ENCODE results near the gene EVC.

The EVC gene

GRCh38 chr4:5734853-5735252 is 23.9 kb downstream of the EVC start:
- no peak overlapping the region for H3K4me3 Mint-ChIP-seq
- DNase-seq: no peak
- no peaks in the 10 kb centered on the region for H3K9me3 Mint-ChIP-seq
- H3K27ac Mint-ChIP-seq: no peak overlapping the region
- peaks cover 4% of the 10 kb centered on the region for H3K27me3 Mint-ChIP-seq
- H3K36me3 Mint-ChIP-seq (ENCODE audit: low read depth): no peaks in the 10 kb centered on the region
- H3K4me1 Mint-ChIP-seq (ENCODE audit: low read depth): no peaks in the 10 kb centered on the region

DNA sequence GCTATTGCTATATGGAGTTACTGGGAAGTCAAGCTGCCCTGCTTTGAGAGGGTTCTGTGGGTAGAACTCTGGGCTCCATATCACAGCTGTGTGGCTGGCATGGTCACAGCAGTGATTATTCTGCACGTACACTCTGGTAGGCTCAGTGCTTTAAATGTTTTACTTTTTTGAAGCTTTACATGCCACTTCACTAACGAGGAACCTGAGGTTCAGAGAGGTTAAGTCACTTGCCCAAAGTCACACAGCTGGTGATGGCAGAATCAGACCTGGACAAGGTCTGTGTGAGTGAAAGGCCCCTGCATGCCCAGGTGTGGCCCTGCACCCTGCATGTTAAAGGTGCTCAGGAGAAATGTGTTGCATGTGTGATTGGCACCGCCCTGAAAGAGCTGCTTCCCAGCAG is 24.5 kb downstream of the EVC start:
- Mint-ChIP-seq H3K27me3 (peaks cover 4% of the 10 kb centered on the region), H3K4me3 (no peak overlapping the region), H3K27ac (no peak overlapping the region), H3K9me3 (no peaks in the 10 kb centered on the region), H3K4me1 (ENCODE audit: low read depth) (no peaks in the 10 kb centered on the region), H3K36me3 (ENCODE audit: low read depth) (no peaks in the 10 kb centered on the region)
- no peak for DNase-seq

GRCh38 chr4:5738061-5738460 is 27.1 kb downstream of the EVC start:
- H3K36me3 Mint-ChIP-seq (ENCODE audit: low read depth): no peaks in the 10 kb centered on the region
- H3K27ac Mint-ChIP-seq: no peak overlapping the region
- no peak for DNase-seq
- H3K4me1 Mint-ChIP-seq (ENCODE audit: low read depth): no peaks in the 10 kb centered on the region
- no peaks in the 10 kb centered on the region for H3K27me3 Mint-ChIP-seq
- no peaks in the 10 kb centered on the region for H3K9me3 Mint-ChIP-seq
- H3K4me3 Mint-ChIP-seq: no peak overlapping the region

DNA sequence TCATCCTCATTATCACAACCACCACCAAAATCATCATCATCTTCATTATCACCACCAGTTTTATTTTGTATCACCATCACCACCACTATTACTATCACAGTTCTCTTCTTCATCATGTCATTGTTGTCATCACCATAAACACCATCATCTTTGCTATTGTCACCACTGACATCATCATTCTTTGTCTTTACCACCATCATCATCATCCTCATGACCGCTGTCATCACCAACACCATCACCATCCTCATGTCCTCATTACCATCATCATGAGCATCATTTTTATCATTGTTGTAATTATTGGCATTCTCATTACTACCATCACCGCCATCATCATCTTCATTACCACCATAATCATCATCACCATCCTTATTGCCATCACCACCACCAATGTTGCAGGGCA is 31.4 kb downstream of the EVC start:
- Mint-ChIP-seq H3K4me1 (ENCODE audit: low read depth) (no peaks in the 10 kb centered on the region), H3K4me3 (no peak overlapping the region), H3K27ac (no peak overlapping the region), H3K36me3 (ENCODE audit: low read depth) (no peaks in the 10 kb centered on the region), H3K27me3 (no peaks in the 10 kb centered on the region), H3K9me3 (no peaks in the 10 kb centered on the region)
- no peak for DNase-seq

- Mint-ChIP-seq H3K9me3 (no peaks in the 10 kb centered on the region), H3K4me1 (ENCODE audit: low read depth) (no peaks in the 10 kb centered on the region), H3K36me3 (ENCODE audit: low read depth) (no peaks in the 10 kb centered on the region), H3K27ac (no peak overlapping the region), H3K4me3 (no peak overlapping the region), H3K27me3 (no peaks in the 10 kb centered on the region)
- DNase-seq: no peak
Measured at GRCh38 chr4:5742968-5743367, 32.0 kb downstream of the EVC start.

GRCh38 chr4:5746250-5746649 is 35.2 kb downstream of the EVC start:
- no peaks in the 10 kb centered on the region for H3K36me3 Mint-ChIP-seq (ENCODE audit: low read depth)
- no peak overlapping the region for H3K27ac Mint-ChIP-seq
- DNase-seq: no peak
- no peaks in the 10 kb centered on the region for H3K9me3 Mint-ChIP-seq
- no peak overlapping the region for H3K4me3 Mint-ChIP-seq
- H3K27me3 Mint-ChIP-seq: no peaks in the 10 kb centered on the region
- no peaks in the 10 kb centered on the region for H3K4me1 Mint-ChIP-seq (ENCODE audit: low read depth)

- H3K27ac Mint-ChIP-seq: no peak overlapping the region
- no peak overlapping the region for H3K4me3 Mint-ChIP-seq
- DNase-seq: no peak
- H3K27me3 Mint-ChIP-seq: no peaks in the 10 kb centered on the region
- H3K36me3 Mint-ChIP-seq (ENCODE audit: low read depth): no peaks in the 10 kb centered on the region
- no peaks in the 10 kb centered on the region for H3K4me1 Mint-ChIP-seq (ENCODE audit: low read depth)
- no peaks in the 10 kb centered on the region for H3K9me3 Mint-ChIP-seq
Measured at GRCh38 chr4:5746829-5747737, 36.1 kb downstream of the EVC start.

- Mint-ChIP-seq H3K4me1 (ENCODE audit: low read depth) (no peaks in the 10 kb centered on the region), H3K27me3 (no peaks in the 10 kb centered on the region), H3K4me3 (no peak overlapping the region), H3K36me3 (ENCODE audit: low read depth) (no peaks in the 10 kb centered on the region), H3K27ac (no peak overlapping the region), H3K9me3 (no peaks in the 10 kb centered on the region)
- DNase-seq: no peak
Measured at GRCh38 chr4:5747738-5748375, 36.9 kb downstream of the EVC start.

GRCh38 chr4:5749568-5749967 is 38.6 kb downstream of the EVC start:
- Mint-ChIP-seq H3K27me3 (no peaks in the 10 kb centered on the region), H3K4me3 (no peak overlapping the region), H3K36me3 (ENCODE audit: low read depth) (no peaks in the 10 kb centered on the region), H3K27ac (no peak overlapping the region), H3K4me1 (ENCODE audit: low read depth) (no peaks in the 10 kb centered on the region), H3K9me3 (no peaks in the 10 kb centered on the region)
- no peak for DNase-seq

GRCh38 chr4:5750052-5750945 is 39.3 kb downstream of the EVC start:
- no peaks in the 10 kb centered on the region for H3K36me3 Mint-ChIP-seq (ENCODE audit: low read depth)
- H3K27me3 Mint-ChIP-seq: no peaks in the 10 kb centered on the region
- H3K9me3 Mint-ChIP-seq: no peaks in the 10 kb centered on the region
- H3K27ac Mint-ChIP-seq: no peak overlapping the region
- DNase-seq: no peak
- no peak overlapping the region for H3K4me3 Mint-ChIP-seq
- H3K4me1 Mint-ChIP-seq (ENCODE audit: low read depth): no peaks in the 10 kb centered on the region

DNA sequence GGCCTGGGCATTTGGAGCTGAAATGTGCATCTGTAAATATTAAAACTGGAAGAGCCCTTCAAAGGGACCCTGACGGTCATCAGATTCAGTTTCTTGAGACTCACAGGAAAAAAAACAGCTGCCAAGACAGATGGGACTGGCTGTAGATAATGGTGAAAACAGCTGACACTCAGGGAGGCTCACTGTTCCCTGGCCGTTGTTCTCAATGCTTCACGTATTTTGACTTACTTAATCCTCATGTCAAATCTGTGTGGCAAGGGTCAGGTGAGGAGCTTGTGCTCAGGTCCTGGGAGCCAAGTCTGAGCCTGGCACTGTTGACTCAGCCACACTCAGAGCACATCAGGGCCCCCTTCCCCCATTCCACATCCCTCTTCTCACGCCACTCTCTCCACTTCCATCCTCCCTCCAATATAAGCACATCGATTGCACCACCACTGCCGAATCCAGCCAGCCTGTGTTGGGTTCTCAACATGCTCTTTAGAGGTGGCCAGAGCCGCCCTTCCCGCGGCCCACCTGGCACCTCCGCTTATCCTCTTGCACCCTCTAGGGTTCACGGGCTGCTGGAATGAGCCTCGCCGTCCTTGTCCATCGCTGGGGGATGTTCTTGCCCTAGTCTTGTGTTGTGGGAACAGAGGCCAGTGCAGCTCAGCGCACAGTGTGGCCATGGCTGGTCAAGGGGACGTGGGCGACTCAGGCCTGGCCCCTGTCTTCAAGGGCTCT is 40.1 kb downstream of the EVC start:
- Mint-ChIP-seq H3K27me3 (no peaks in the 10 kb centered on the region), H3K9me3 (no peaks in the 10 kb centered on the region), H3K36me3 (ENCODE audit: low read depth) (no peaks in the 10 kb centered on the region), H3K4me3 (no peak overlapping the region), H3K4me1 (ENCODE audit: low read depth) (no peaks in the 10 kb centered on the region), H3K27ac (no peak overlapping the region)
- DNase-seq: no peak

DNA sequence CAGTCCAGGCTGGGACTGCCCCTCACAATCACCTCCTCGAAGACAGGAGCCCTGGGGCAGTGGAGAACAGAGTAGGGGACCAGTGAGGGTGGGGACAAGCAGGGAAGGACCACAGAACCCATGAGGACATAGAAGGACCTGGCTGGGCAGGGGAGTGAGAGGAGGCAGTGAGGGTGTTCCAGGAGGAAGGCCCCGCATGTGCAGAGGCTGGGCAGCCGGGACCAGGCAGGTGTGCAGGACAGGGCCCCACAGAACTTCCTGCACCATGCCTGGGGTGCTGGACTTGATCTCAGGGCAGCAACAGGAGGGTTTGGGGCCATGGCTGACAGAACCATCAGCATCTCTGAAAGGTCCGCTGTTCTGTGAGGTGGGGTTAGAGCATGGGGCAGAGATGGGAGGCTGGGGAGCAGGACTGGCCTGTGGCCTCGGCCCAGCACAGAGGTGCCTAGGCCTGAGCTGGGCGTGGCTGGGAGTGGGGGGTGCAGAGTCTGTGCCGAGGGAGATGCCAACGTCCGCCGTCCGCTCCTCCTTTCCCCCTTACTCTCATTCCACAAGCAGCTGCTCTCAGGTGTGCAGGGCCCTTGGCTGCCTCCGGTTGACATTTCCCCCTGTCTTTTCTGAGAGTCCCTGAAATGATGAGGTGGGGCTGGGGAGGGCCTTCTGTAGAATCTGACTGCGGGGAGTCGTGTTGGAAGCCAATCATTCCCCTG is 40.8 kb downstream of the EVC start:
- Mint-ChIP-seq H3K27ac (no peak overlapping the region), H3K36me3 (ENCODE audit: low read depth) (no peaks in the 10 kb centered on the region), H3K27me3 (no peaks in the 10 kb centered on the region), H3K4me1 (ENCODE audit: low read depth) (no peaks in the 10 kb centered on the region), H3K4me3 (no peak overlapping the region), H3K9me3 (no peaks in the 10 kb centered on the region)
- DNase-seq: no peak

GRCh38 chr4:5752376-5753184 is 41.6 kb downstream of the EVC start:
- Mint-ChIP-seq H3K27me3 (no peaks in the 10 kb centered on the region), H3K4me1 (ENCODE audit: low read depth) (no peaks in the 10 kb centered on the region), H3K4me3 (no peak overlapping the region), H3K9me3 (no peaks in the 10 kb centered on the region), H3K36me3 (ENCODE audit: low read depth) (no peaks in the 10 kb centered on the region), H3K27ac (no peak overlapping the region)
- DNase-seq: no peak
